Measurements from ENCODE around the gene BCAM.

BCAM gene

GRCh38 chr19:44792281-44792680, 16.6 kb upstream of the BCAM start:
- no peak for DNase-seq (ENCODE audit: low spot score)

- no peak for DNase-seq (ENCODE audit: low spot score)
Measured at GRCh38 chr19:44794610-44795009, 14.3 kb upstream of the BCAM start.

- DNase-seq (ENCODE audit: low spot score) = no peak
Measured at GRCh38 chr19:44795398-44795987, 13.4 kb upstream of the BCAM start.

DNA sequence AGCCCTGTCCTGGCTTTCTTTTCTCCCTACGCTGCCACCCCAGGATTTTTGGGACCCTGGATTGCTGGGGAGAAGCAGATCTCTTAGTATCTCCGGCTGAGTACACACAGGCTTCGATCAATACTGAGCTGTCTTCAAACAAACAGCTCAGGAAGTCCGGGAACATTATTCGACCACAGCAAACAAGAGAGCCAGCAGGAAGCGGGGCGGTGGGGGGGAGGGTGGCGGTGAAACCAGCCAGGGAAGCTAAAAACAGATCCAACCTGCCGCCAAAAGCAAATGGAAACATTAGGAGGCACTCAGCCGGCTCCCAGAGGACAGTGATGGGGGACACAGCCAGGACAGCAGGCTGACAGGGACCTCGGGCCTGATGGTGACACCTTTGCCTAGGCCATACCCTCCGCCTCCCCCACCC, 12.2 kb upstream of the BCAM start:
- DNase-seq (ENCODE audit: low spot score) = no peak

DNA sequence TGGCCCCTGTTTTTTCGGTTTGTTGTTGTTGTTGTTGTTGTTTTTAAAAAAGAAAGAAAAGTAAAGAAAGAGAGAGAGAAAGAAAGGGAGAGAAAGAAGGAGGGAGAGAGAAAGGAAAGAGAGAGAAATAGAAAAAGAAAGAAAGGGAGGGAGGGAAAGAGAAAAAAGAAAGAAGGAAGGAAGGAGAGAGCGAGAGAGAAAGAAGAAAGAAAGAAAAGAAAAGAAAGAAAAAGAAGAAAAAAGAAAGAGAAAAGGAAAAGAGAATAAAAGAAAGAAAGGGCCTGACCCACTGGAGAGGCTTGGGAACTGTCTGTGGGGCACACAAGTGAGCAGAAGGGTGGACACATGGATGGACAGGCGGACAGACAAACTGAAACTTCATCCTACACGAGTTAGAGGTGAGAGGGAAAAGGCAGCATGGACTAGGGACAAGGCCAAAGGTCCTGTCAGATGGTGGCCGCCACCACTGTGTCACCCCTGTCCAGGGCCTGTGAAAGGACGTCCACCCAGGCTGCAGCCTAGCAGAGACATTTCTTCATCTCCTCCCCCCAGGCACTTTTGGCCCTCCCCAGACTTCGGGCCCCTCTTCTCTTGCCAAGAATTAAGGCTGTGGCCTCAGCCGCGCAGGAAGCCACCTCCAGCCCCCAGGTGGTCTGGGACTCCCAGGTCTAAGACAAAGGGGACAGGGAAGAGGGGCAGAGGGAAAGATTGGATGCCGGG, 9.1 kb upstream of the BCAM start:
- no peak for DNase-seq (ENCODE audit: low spot score)

DNA sequence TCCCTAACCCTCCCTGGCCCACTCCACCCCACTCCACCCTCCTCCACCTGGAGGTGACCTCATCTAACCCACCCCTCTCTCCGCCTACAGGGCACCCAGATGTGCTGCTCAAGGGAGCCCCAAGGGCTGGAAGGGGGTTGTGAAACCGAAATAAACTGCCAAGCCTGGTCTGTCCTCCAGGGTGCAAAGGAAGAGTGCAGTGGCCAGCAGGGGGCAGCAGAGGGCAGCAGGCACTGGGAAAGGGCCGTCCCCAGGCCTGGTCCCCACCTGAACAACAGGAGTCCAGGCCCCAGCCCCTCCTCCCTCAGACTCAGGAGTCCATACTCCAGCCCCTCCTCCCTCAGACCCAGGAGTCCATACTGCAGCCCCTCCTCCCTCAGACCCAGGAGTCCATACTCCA, 8.4 kb upstream of the BCAM start:
- DNase-seq (ENCODE audit: low spot score) = peak; percentile 84

GRCh38 chr19:44803442-44804428, 5.2 kb upstream of the BCAM start:
- no peak for DNase-seq (ENCODE audit: low spot score)

DNA sequence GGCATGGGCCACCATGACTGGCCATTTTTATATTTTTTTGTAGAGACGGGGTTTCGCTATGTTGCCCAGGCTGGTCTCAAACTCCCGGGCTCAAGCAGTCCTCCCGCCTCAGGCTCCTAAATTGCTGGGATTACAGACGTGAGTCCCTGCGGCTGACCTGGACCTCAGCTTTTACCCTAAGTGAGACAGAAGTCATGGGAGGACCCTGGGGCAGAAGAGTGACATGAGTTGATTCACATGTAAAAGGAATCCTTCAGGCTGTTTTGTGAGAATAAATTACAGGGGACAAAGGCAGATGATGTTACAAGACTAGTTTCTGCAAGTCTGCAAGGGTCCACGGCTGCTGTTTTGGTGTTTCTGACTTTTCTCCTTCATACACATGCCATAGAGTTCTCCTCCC, 2.6 kb upstream of the BCAM start:
- DNase-seq (ENCODE audit: low spot score) = no peak

- DNase-seq (ENCODE audit: low spot score) = no peak
Measured at GRCh38 chr19:44807162-44807561, 1.7 kb upstream of the BCAM start.

DNA sequence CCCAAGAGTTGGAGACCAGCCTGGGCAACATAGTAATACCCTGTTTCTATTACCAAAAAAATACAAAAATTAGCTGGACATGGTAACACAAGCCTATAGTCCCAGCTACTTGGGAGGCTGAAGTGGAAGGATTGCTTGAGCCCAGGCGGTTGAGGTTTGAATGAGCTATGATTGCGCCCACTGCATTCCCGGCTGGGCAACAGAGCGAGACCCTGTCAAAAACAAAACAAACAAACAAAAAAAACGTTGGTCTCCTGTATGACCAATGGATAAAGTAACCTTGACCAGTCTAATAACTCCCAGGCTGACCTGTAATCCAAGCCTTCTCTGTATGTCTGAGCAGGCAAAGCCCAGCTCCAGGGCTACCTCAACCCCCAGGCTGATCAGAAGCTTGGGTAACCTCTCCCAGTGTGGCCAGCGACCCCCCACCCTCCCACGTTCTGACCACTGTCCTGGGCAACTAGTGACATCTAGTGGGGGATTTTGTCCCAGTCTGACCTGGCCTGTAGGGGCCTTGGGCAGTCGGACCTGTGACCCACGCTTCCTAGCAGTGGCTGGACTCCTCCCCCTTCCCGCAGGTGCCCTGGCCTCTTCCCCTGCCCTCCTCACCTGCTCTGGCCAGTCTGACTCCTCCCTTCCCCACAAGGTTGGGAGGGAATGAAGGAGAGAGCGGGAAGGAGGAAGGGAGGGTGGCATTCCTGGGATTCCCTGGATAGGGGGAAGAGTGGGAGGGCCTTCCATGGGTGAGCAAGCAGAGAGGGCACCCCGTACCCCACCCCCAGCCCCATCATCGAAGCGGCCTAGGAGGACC, 1.0 kb upstream of the BCAM start:
- no peak for DNase-seq (ENCODE audit: low spot score)

GRCh38 chr19:44809577-44810233, 802 bp downstream of the BCAM start:
- no peak for DNase-seq (ENCODE audit: low spot score)

DNA sequence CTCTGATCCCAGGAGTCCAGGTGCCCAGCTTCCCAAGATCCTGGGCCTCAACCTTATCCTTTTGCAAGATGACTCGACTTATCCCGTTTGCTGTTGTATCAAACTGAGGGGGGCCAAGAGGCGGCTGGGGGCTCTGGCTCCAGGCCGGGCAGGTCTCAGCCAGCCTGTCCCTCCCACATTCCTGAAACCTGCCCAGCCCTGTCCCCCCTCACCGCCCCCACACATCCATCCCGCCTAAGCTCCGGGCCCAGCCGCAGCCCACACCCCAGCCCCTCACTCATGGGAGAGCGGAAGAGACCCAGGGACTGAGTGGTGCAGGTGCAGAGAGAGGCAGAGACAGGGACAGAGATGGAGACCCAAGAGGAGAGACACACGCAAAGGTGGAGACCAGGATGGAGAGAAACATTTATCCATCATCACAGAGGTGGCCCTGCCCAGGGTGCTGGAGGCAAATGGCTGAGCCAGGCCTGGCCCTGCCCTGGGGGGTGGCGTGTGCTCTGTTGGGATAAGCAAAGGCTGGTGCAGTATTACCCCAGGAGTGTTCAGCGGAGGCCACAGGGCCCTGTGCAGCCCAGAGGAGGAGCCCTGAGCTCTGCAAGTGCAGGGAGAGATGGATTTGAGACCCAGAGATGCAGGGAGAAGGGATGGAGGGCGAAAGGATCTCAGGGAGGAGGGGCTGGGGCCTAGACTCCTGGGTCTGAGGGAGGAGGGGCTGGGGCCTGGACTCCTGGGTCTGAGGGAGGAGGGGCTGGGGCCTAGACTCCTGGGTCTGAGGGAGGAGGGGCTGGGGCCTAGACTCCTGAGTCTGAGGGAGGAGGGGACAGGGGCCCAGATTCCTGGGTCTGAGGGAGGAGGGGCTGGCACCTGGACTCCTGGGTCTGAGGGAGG, 1.6 kb downstream of the BCAM start:
- no peak for DNase-seq (ENCODE audit: low spot score)

GRCh38 chr19:44811122-44811419, 2.2 kb downstream of the BCAM start:
- no peak for DNase-seq (ENCODE audit: low spot score)

GRCh38 chr19:44812142-44812718, 3.3 kb downstream of the BCAM start:
- DNase-seq (ENCODE audit: low spot score) = no peak

DNA sequence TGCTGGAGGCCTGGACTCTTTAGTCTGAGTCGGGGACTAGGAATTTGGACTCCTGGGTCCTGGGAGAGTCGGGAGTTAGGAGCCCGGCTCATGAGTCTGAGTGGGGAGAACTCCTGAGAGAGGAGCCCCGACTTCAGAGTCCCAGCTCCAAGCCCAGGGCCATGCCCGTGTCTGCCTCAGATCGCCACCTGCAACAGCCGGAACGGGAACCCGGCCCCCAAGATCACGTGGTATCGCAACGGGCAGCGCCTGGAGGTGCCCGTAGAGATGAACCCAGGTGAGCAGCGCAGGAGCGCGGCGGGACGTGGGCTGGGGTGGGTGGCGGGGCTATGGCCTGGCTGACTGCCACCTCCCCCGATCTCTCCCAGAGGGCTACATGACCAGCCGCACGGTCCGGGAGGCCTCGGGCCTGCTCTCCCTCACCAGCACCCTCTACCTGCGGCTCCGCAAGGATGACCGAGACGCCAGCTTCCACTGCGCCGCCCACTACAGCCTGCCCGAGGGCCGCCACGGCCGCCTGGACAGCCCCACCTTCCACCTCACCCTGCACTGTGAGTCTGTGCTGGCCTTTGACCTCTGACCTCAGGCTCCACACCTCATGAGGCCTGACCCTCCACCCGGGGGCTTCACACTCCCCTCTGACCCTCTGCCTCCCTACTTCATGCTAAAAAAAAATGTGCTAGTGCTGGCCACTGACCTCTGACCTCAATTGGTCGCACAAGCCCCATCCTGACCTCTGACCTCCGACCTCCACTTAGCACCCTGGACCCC, 4.4 kb downstream of the BCAM start:
- no peak for DNase-seq (ENCODE audit: low spot score)

- DNase-seq (ENCODE audit: low spot score) = no peak
Measured at GRCh38 chr19:44813841-44814470, 5.1 kb downstream of the BCAM start.

GRCh38 chr19:44814517-44814916, 5.6 kb downstream of the BCAM start:
- DNase-seq (ENCODE audit: low spot score) = no peak

DNA sequence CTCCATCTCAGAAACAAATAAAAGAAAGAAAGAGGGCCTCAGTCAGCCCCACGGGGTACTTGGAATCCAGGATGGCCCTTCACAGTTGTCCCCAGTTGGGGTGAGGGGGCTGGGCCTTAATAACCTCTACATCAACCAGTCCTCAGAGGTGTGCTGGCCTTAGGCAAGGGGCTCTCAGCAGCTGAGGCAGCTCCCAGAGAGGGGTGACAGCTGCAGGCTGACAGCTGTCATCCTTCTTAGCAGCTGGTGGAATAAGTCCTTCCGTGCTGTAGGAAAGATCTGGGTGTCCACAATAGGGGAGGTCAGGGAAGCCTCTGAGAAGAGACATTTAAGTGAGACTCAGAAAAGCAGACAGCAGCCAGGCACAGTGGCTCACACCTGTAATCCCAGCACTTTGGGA, 7.4 kb downstream of the BCAM start:
- no peak for DNase-seq (ENCODE audit: low spot score)

Data from activated CD4-positive, alpha-beta T cell treated with anti-CD3 and anti-CD28 coated beads, Interleukin-2, Interleukin-4, amounts not matched to agents 100 ng/mL and 50 ng/mL, durations not matched to agents 16 hours and 8 hours (primary cell).